ENCODE results near the gene GRXCR2.

Gene GRXCR2

GRCh38 chr5:145856285-145856818, 16.5 kb downstream of the GRXCR2 start:
- peak overlapping the region; percentile 23 for H2AFZ ChIP-seq (ENCODE audit: low read length, unreplicated experiment)

GRCh38 chr5:145855763-145856267, 17.0 kb downstream of the GRXCR2 start:
- Histone ChIP-seq H3K4me3 (ENCODE audit: low read depth, low read length) (no peak overlapping the region), H2AFZ (ENCODE audit: low read length, unreplicated experiment) (peak overlapping the region; percentile 23), H3K27ac (ENCODE audit: low read depth, low read length) (no peak overlapping the region), H3K79me2 (ENCODE audit: control insufficient read depth, insufficient read depth, low read length, unreplicated experiment) (no peaks in the 10 kb centered on the region), H3K4me1 (ENCODE audit: control insufficient read depth, insufficient read depth, low read length, unreplicated experiment) (peaks cover 12% of the 10 kb centered on the region), H3K27me3 (ENCODE audit: insufficient read depth, low read length) (no peaks in the 10 kb centered on the region), H3K36me3 (ENCODE audit: insufficient read depth, low read length) (no peaks in the 10 kb centered on the region)

More at GRCh38 chr5:145856285-145856818, 16.5 kb downstream of the GRXCR2 start:
- H3K79me2 ChIP-seq (ENCODE audit: control insufficient read depth, insufficient read depth, low read length, unreplicated experiment) = no peaks in the 10 kb centered on the region
- H3K27ac ChIP-seq (ENCODE audit: low read depth, low read length) = no peak overlapping the region
- no peaks in the 10 kb centered on the region for H3K27me3 ChIP-seq (ENCODE audit: insufficient read depth, low read length)
- peak overlapping the region; percentile 19; the same call in 1 of the 2 replicates for H3K4me3 ChIP-seq (ENCODE audit: low read depth, low read length)
- peaks cover 12% of the 10 kb centered on the region for H3K4me1 ChIP-seq (ENCODE audit: control insufficient read depth, insufficient read depth, low read length, unreplicated experiment)
- no peaks in the 10 kb centered on the region for H3K36me3 ChIP-seq (ENCODE audit: insufficient read depth, low read length)

GRCh38 chr5:145854651-145855258, 18.1 kb downstream of the GRXCR2 start:
- Histone ChIP-seq H3K36me3 (ENCODE audit: insufficient read depth, low read length) (no peaks in the 10 kb centered on the region), H3K4me1 (ENCODE audit: control insufficient read depth, insufficient read depth, low read length, unreplicated experiment) (peaks cover 12% of the 10 kb centered on the region), H2AFZ (ENCODE audit: low read length, unreplicated experiment) (peak overlapping the region; percentile 63), H3K27me3 (ENCODE audit: insufficient read depth, low read length) (no peaks in the 10 kb centered on the region), H3K4me3 (ENCODE audit: low read depth, low read length) (no peak overlapping the region), H3K27ac (ENCODE audit: low read depth, low read length) (no peak overlapping the region), H3K79me2 (ENCODE audit: control insufficient read depth, insufficient read depth, low read length, unreplicated experiment) (no peaks in the 10 kb centered on the region)

- Histone ChIP-seq H3K27me3 (ENCODE audit: insufficient read depth, low read length) (no peaks in the 10 kb centered on the region), H3K4me1 (ENCODE audit: control insufficient read depth, insufficient read depth, low read length, unreplicated experiment) (peaks cover 18% of the 10 kb centered on the region), H3K79me2 (ENCODE audit: control insufficient read depth, insufficient read depth, low read length, unreplicated experiment) (no peaks in the 10 kb centered on the region), H3K27ac (ENCODE audit: low read depth, low read length) (no peak overlapping the region), H3K36me3 (ENCODE audit: insufficient read depth, low read length) (no peaks in the 10 kb centered on the region), H2AFZ (ENCODE audit: low read length, unreplicated experiment) (no peak overlapping the region), H3K4me3 (ENCODE audit: low read depth, low read length) (no peak overlapping the region)
These were observed 18.9 kb downstream of the GRXCR2 start for GRCh38 chr5:145853781-145854376.

- Histone ChIP-seq H3K4me1 (ENCODE audit: control insufficient read depth, insufficient read depth, low read length, unreplicated experiment) (peaks cover 27% of the 10 kb centered on the region), H3K79me2 (ENCODE audit: control insufficient read depth, insufficient read depth, low read length, unreplicated experiment) (no peaks in the 10 kb centered on the region), H3K27ac (ENCODE audit: low read depth, low read length) (no peak overlapping the region), H2AFZ (ENCODE audit: low read length, unreplicated experiment) (no peak overlapping the region), H3K27me3 (ENCODE audit: insufficient read depth, low read length) (no peaks in the 10 kb centered on the region), H3K4me3 (ENCODE audit: low read depth, low read length) (no peak overlapping the region), H3K36me3 (ENCODE audit: insufficient read depth, low read length) (no peaks in the 10 kb centered on the region)
These were observed 19.8 kb downstream of the GRXCR2 start for GRCh38 chr5:145852990-145853389.

- Histone ChIP-seq H3K4me3 (ENCODE audit: low read depth, low read length) (no peak overlapping the region), H3K36me3 (ENCODE audit: insufficient read depth, low read length) (no peaks in the 10 kb centered on the region), H3K79me2 (ENCODE audit: control insufficient read depth, insufficient read depth, low read length, unreplicated experiment) (no peaks in the 10 kb centered on the region), H3K27ac (ENCODE audit: low read depth, low read length) (no peak overlapping the region), H2AFZ (ENCODE audit: low read length, unreplicated experiment) (no peak overlapping the region), H3K4me1 (ENCODE audit: control insufficient read depth, insufficient read depth, low read length, unreplicated experiment) (peaks cover 21% of the 10 kb centered on the region), H3K27me3 (ENCODE audit: insufficient read depth, low read length) (no peaks in the 10 kb centered on the region)
These were observed 24.0 kb downstream of the GRXCR2 start for GRCh38 chr5:145848854-145849253.

- Histone ChIP-seq H3K4me3 (ENCODE audit: low read depth, low read length) (no peak overlapping the region), H2AFZ (ENCODE audit: low read length, unreplicated experiment) (no peak overlapping the region), H3K79me2 (ENCODE audit: control insufficient read depth, insufficient read depth, low read length, unreplicated experiment) (no peaks in the 10 kb centered on the region), H3K4me1 (ENCODE audit: control insufficient read depth, insufficient read depth, low read length, unreplicated experiment) (peaks cover 21% of the 10 kb centered on the region), H3K27me3 (ENCODE audit: insufficient read depth, low read length) (no peaks in the 10 kb centered on the region), H3K27ac (ENCODE audit: low read depth, low read length) (peak overlapping the region; percentile 21), H3K36me3 (ENCODE audit: insufficient read depth, low read length) (no peaks in the 10 kb centered on the region)
These were observed 25.0 kb downstream of the GRXCR2 start for GRCh38 chr5:145847499-145848497.

- Histone ChIP-seq H3K79me2 (ENCODE audit: control insufficient read depth, insufficient read depth, low read length, unreplicated experiment) (no peaks in the 10 kb centered on the region), H2AFZ (ENCODE audit: low read length, unreplicated experiment) (no peak overlapping the region), H3K4me3 (ENCODE audit: low read depth, low read length) (no peak overlapping the region), H3K27ac (ENCODE audit: low read depth, low read length) (no peak overlapping the region), H3K36me3 (ENCODE audit: insufficient read depth, low read length) (no peaks in the 10 kb centered on the region), H3K27me3 (ENCODE audit: insufficient read depth, low read length) (no peaks in the 10 kb centered on the region), H3K4me1 (ENCODE audit: control insufficient read depth, insufficient read depth, low read length, unreplicated experiment) (peaks cover 21% of the 10 kb centered on the region)
These were observed 26.7 kb downstream of the GRXCR2 start for GRCh38 chr5:145846081-145846480.

- H3K27ac ChIP-seq (ENCODE audit: low read depth, low read length) = no peak overlapping the region
- H3K27me3 ChIP-seq (ENCODE audit: insufficient read depth, low read length) = no peaks in the 10 kb centered on the region
- no peak overlapping the region for H3K4me3 ChIP-seq (ENCODE audit: low read depth, low read length)
- H3K79me2 ChIP-seq (ENCODE audit: control insufficient read depth, insufficient read depth, low read length, unreplicated experiment) = no peaks in the 10 kb centered on the region
- H3K4me1 ChIP-seq (ENCODE audit: control insufficient read depth, insufficient read depth, low read length, unreplicated experiment) = no peaks in the 10 kb centered on the region
- H3K36me3 ChIP-seq (ENCODE audit: insufficient read depth, low read length) = no peaks in the 10 kb centered on the region
- no peak overlapping the region for H2AFZ ChIP-seq (ENCODE audit: low read length, unreplicated experiment)
These were observed 31.5 kb downstream of the GRXCR2 start for GRCh38 chr5:145841299-145841698.

GRCh38 chr5:145840458-145841132, 32.2 kb downstream of the GRXCR2 start:
- Histone ChIP-seq H3K27ac (ENCODE audit: low read depth, low read length) (no peak overlapping the region), H3K27me3 (ENCODE audit: insufficient read depth, low read length) (no peaks in the 10 kb centered on the region), H3K4me1 (ENCODE audit: control insufficient read depth, insufficient read depth, low read length, unreplicated experiment) (peaks cover 4% of the 10 kb centered on the region), H3K79me2 (ENCODE audit: control insufficient read depth, insufficient read depth, low read length, unreplicated experiment) (no peaks in the 10 kb centered on the region), H3K36me3 (ENCODE audit: insufficient read depth, low read length) (no peaks in the 10 kb centered on the region), H2AFZ (ENCODE audit: low read length, unreplicated experiment) (no peak overlapping the region), H3K4me3 (ENCODE audit: low read depth, low read length) (no peak overlapping the region)
